NCI-H524 treated with DMSO at 0.1 percent for 48 hours (cell line): Measurements from ENCODE around the gene GPR107.

Source experiments
- DNase-seq: peaks from one replicate; lab custom pipeline; 2025; lab: John Stamatoyannopoulos, UW

GPR107 gene

GRCh38 chr9:130137081-130137640, 83.5 kb downstream of the GPR107 start:
- no peak for DNase-seq

GRCh38 chr9:130137641-130138081, 84.0 kb downstream of the GPR107 start:
- DNase-seq = no peak

GRCh38 chr9:130138171-130138653, 84.5 kb downstream of the GPR107 start:
- no peak for DNase-seq

GRCh38 chr9:130138791-130139190, 85.1 kb downstream of the GPR107 start:
- no peak for DNase-seq

- DNase-seq = peak; percentile 62
These were observed 85.5 kb downstream of the GPR107 start for GRCh38 chr9:130139251-130139650.

GRCh38 chr9:130140706-130141105, 87.0 kb downstream of the GPR107 start:
- no peak for DNase-seq

- DNase-seq = no peak
These were observed 88.3 kb downstream of the GPR107 start for GRCh38 chr9:130142056-130142455.

- no peak for DNase-seq
These were observed 88.9 kb downstream of the GPR107 start for GRCh38 chr9:130142641-130143040.

- no peak for DNase-seq
These were observed 89.7 kb downstream of the GPR107 start for GRCh38 chr9:130143279-130143893.

- no peak for DNase-seq
These were observed 90.3 kb downstream of the GPR107 start for GRCh38 chr9:130143958-130144366.

GRCh38 chr9:130144703-130145102, 91.0 kb downstream of the GPR107 start:
- no peak for DNase-seq

GRCh38 chr9:130145658-130146057, 92.0 kb downstream of the GPR107 start:
- no peak for DNase-seq

GRCh38 chr9:130147198-130147597, 93.5 kb downstream of the GPR107 start:
- no peak for DNase-seq

- no peak for DNase-seq
These were observed 94.2 kb downstream of the GPR107 start for GRCh38 chr9:130147910-130148309.

- DNase-seq = no peak
These were observed 95.3 kb downstream of the GPR107 start for GRCh38 chr9:130149031-130149430.

GRCh38 chr9:130149654-130150286, 96.1 kb downstream of the GPR107 start:
- no peak for DNase-seq

GRCh38 chr9:130150779-130151382, 97.2 kb downstream of the GPR107 start:
- DNase-seq = no peak

GRCh38 chr9:130154816-130155215, 101.1 kb downstream of the GPR107 start:
- DNase-seq = no peak

GRCh38 chr9:130155647-130156046, 101.9 kb downstream of the GPR107 start:
- DNase-seq = no peak

- DNase-seq = no peak
These were observed 103.0 kb downstream of the GPR107 start for GRCh38 chr9:130156672-130157071.

GRCh38 chr9:130157079-130157478, 103.4 kb downstream of the GPR107 start:
- no peak for DNase-seq

- no peak for DNase-seq
These were observed 104.3 kb downstream of the GPR107 start for GRCh38 chr9:130158001-130158400.

GRCh38 chr9:130159057-130159456, 105.4 kb downstream of the GPR107 start:
- DNase-seq = no peak
